NCI-H2029 treated with DMSO at 0.1 percent for 48 hours (cell line): ENCODE data around the gene P2RX6.

Experiments
- DNase-seq: peaks from one replicate; lab custom pipeline; 2025; lab: John Stamatoyannopoulos, UW

Gene P2RX6

GRCh38 chr22:20979940-20980453 lies 35.0 kb upstream of the P2RX6 start:
- no peak for DNase-seq

GRCh38 chr22:20980523-20980922 lies 34.4 kb upstream of the P2RX6 start:
- DNase-seq = no peak

GRCh38 chr22:20980938-20981722 lies 33.8 kb upstream of the P2RX6 start:
- no peak for DNase-seq

- peak; percentile 14 for DNase-seq
Observed at GRCh38 chr22:20981787-20982562, 33.0 kb upstream of the P2RX6 start, which contains the start of gene LZTR1. Gene LZTR1 (plus strand): TSS chr22:20982297. CDS start chr22:20982372, 75 bp downstream.

- DNase-seq = no peak
Observed at GRCh38 chr22:20982563-20982882, 32.4 kb upstream of the P2RX6 start.

- DNase-seq = no peak
Observed at GRCh38 chr22:20983081-20983771, 31.7 kb upstream of the P2RX6 start.

GRCh38 chr22:20985720-20986119 lies 29.2 kb upstream of the P2RX6 start:
- no peak for DNase-seq

GRCh38 chr22:20986365-20986764 lies 28.6 kb upstream of the P2RX6 start:
- DNase-seq = no peak

- DNase-seq = no peak
Observed at GRCh38 chr22:20987375-20987774, 27.6 kb upstream of the P2RX6 start.

- DNase-seq = no peak
Observed at GRCh38 chr22:20988573-20989322, 26.2 kb upstream of the P2RX6 start.

- no peak for DNase-seq
Observed at GRCh38 chr22:20989323-20990138, 25.4 kb upstream of the P2RX6 start.

GRCh38 chr22:20990184-20991180 lies 24.5 kb upstream of the P2RX6 start:
- DNase-seq = no peak

GRCh38 chr22:20991252-20992055 lies 23.5 kb upstream of the P2RX6 start:
- DNase-seq = no peak

- DNase-seq = no peak
Observed at GRCh38 chr22:20992056-20992442, 22.9 kb upstream of the P2RX6 start.

GRCh38 chr22:20992456-20993303 lies 22.3 kb upstream of the P2RX6 start:
- no peak for DNase-seq

- no peak for DNase-seq
Observed at GRCh38 chr22:20993304-20994127, 21.4 kb upstream of the P2RX6 start.
